ENCODE results near the gene CSRP2. TPM values are rescaled to one million over a fixed set of nuclear protein-coding genes. Genes with fewer than 3 reads are reported as not detected.

CSRP2 gene
- under 1 TPM; 0.33 to 0.41 TPM for total RNA-seq

GRCh38 chr12:76878899-76879709 is at the start of gene CSRP2:
Gene CSRP2, minus strand, starts transcription at chr12:76879019. Its CDS starts 12,759 bp downstream, at chr12:76866260.
- intact Hi-C loops (cut with micrococcal nuclease) = loop anchor here (2.0 to 5.0 kb wide), 4 partner anchors 48 to 257 kb away; partner anchors contain the start of gene E2F7
- Mint-ChIP-seq H3K9me3 (no peaks in the 10 kb centered on the region), H3K27me3 (peaks cover 47% of the 10 kb centered on the region), H3K27ac (no peak within 1 kb of the TSS), H3K4me1 (ENCODE audit: low read depth) (peaks cover 2% of the 10 kb centered on the region), H3K36me3 (no peaks in the 10 kb centered on the region), H3K4me3 (peak within 1 kb of the TSS; percentile 83)
- peak; percentile 80 for DNase-seq
- ChIA-PET POLR2A (no interaction called here), CTCF (no interaction called here)

GRCh38 chr12:76927170-76927784 is 48.5 kb upstream of the CSRP2 start:
- intact Hi-C loops (cut with micrococcal nuclease) = loop anchor here (1.0 to 5.0 kb wide), 3 partner anchors 50 to 306 kb away; partner anchors contain the start of gene CSRP2
- no peaks in the 10 kb centered on the region for H3K9me3 Mint-ChIP-seq
- peak; percentile 50 for DNase-seq
- no peaks in the 10 kb centered on the region for H3K4me1 Mint-ChIP-seq (ENCODE audit: low read depth)
- ChIA-PET CTCF (interaction anchor here (0.9 kb wide), 1 partner anchor 10 kb away, joined by 3 read pairs; no protein-coding TSS in a partner anchor), POLR2A (no interaction called here)
- no peak overlapping the region for H3K4me3 Mint-ChIP-seq
- no peaks in the 10 kb centered on the region for H3K36me3 Mint-ChIP-seq
- peaks cover 5% of the 10 kb centered on the region for H3K27me3 Mint-ChIP-seq
- H3K27ac Mint-ChIP-seq = no peak overlapping the region

- Mint-ChIP-seq H3K9me3 (no peaks in the 10 kb centered on the region), H3K4me3 (no peak overlapping the region), H3K27me3 (peaks cover 5% of the 10 kb centered on the region), H3K36me3 (no peaks in the 10 kb centered on the region), H3K4me1 (ENCODE audit: low read depth) (no peaks in the 10 kb centered on the region), H3K27ac (no peak overlapping the region)
- intact Hi-C loops (cut with micrococcal nuclease) = loop anchor here (5.0 kb wide), 1 partner anchor 48 kb away; the partner anchor contains the start of gene CSRP2
- CTCF ChIA-PET = interaction anchor here (0.7 kb wide), 1 partner anchor 155 kb away, joined by 3 read pairs; no protein-coding TSS in a partner anchor
- DNase-seq = no peak
- POLR2A ChIA-PET = no interaction called here
Measured at GRCh38 chr12:76925135-76925534, 46.3 kb upstream of the CSRP2 start.

- DNase-seq = no peak
- H3K27me3 Mint-ChIP-seq = peaks cover 2% of the 10 kb centered on the region
- H3K9me3 Mint-ChIP-seq = no peaks in the 10 kb centered on the region
- CTCF ChIA-PET = no interaction called here
- intact Hi-C loops (cut with micrococcal nuclease) = no loop called here
- H3K4me1 Mint-ChIP-seq (ENCODE audit: low read depth) = no peaks in the 10 kb centered on the region
- no peaks in the 10 kb centered on the region for H3K36me3 Mint-ChIP-seq
- no peak overlapping the region for H3K4me3 Mint-ChIP-seq
- POLR2A ChIA-PET = no interaction called here
- no peak overlapping the region for H3K27ac Mint-ChIP-seq
Measured at GRCh38 chr12:76922866-76923265, 44.0 kb upstream of the CSRP2 start.

GRCh38 chr12:76921891-76922664 is 43.3 kb upstream of the CSRP2 start:
- CTCF ChIA-PET = no interaction called here
- Mint-ChIP-seq H3K27me3 (peaks cover 2% of the 10 kb centered on the region), H3K4me3 (no peak overlapping the region), H3K36me3 (no peaks in the 10 kb centered on the region), H3K4me1 (ENCODE audit: low read depth) (no peaks in the 10 kb centered on the region), H3K27ac (no peak overlapping the region), H3K9me3 (no peaks in the 10 kb centered on the region)
- POLR2A ChIA-PET = no interaction called here
- no peak for DNase-seq
- intact Hi-C loops (cut with micrococcal nuclease) = no loop called here

- H3K27ac Mint-ChIP-seq = no peak overlapping the region
- H3K4me1 Mint-ChIP-seq (ENCODE audit: low read depth) = no peaks in the 10 kb centered on the region
- ChIA-PET CTCF (no interaction called here), POLR2A (no interaction called here)
- no peaks in the 10 kb centered on the region for H3K36me3 Mint-ChIP-seq
- intact Hi-C loops (cut with micrococcal nuclease) = no loop called here
- no peaks in the 10 kb centered on the region for H3K9me3 Mint-ChIP-seq
- H3K4me3 Mint-ChIP-seq = no peak overlapping the region
- peaks cover 2% of the 10 kb centered on the region for H3K27me3 Mint-ChIP-seq
- DNase-seq = no peak
Measured at GRCh38 chr12:76921100-76921471, 42.3 kb upstream of the CSRP2 start.

GRCh38 chr12:76920172-76921099 is 41.6 kb upstream of the CSRP2 start:
- no peaks in the 10 kb centered on the region for H3K4me1 Mint-ChIP-seq (ENCODE audit: low read depth)
- H3K27me3 Mint-ChIP-seq = peaks cover 1% of the 10 kb centered on the region
- no peaks in the 10 kb centered on the region for H3K36me3 Mint-ChIP-seq
- no peak overlapping the region for H3K4me3 Mint-ChIP-seq
- intact Hi-C loops (cut with micrococcal nuclease) = no loop called here
- ChIA-PET POLR2A (no interaction called here), CTCF (no interaction called here)
- no peak overlapping the region for H3K27ac Mint-ChIP-seq
- no peaks in the 10 kb centered on the region for H3K9me3 Mint-ChIP-seq
- DNase-seq = peak; percentile 18

GRCh38 chr12:76919383-76920171 is 40.8 kb upstream of the CSRP2 start:
- POLR2A ChIA-PET = no interaction called here
- no peaks in the 10 kb centered on the region for H3K9me3 Mint-ChIP-seq

GRCh38 chr12:76916170-76916540 is 37.3 kb upstream of the CSRP2 start:
- H3K27ac Mint-ChIP-seq = no peak overlapping the region
- intact Hi-C loops (cut with micrococcal nuclease) = no loop called here
- no peaks in the 10 kb centered on the region for H3K36me3 Mint-ChIP-seq
- ChIA-PET POLR2A (no interaction called here), CTCF (no interaction called here)
- H3K4me3 Mint-ChIP-seq = no peak overlapping the region
- H3K4me1 Mint-ChIP-seq (ENCODE audit: low read depth) = no peaks in the 10 kb centered on the region
- DNase-seq = no peak
- peaks cover 3% of the 10 kb centered on the region for H3K27me3 Mint-ChIP-seq
- no peaks in the 10 kb centered on the region for H3K9me3 Mint-ChIP-seq

More at GRCh38 chr12:76919383-76920171, 40.8 kb upstream of the CSRP2 start:
- Mint-ChIP-seq H3K27ac (no peak overlapping the region), H3K4me3 (no peak overlapping the region), H3K27me3 (peaks cover 1% of the 10 kb centered on the region), H3K36me3 (no peaks in the 10 kb centered on the region), H3K4me1 (ENCODE audit: low read depth) (no peaks in the 10 kb centered on the region)
- intact Hi-C loops (cut with micrococcal nuclease) = no loop called here
- CTCF ChIA-PET = no interaction called here
- DNase-seq = no peak

GRCh38 chr12:76915361-76916169 is 36.7 kb upstream of the CSRP2 start:
- no peaks in the 10 kb centered on the region for H3K9me3 Mint-ChIP-seq
- ChIA-PET CTCF (no interaction called here), POLR2A (no interaction called here)
- H3K27me3 Mint-ChIP-seq = peaks cover 5% of the 10 kb centered on the region
- H3K27ac Mint-ChIP-seq = no peak overlapping the region
- no peaks in the 10 kb centered on the region for H3K36me3 Mint-ChIP-seq
- no peaks in the 10 kb centered on the region for H3K4me1 Mint-ChIP-seq (ENCODE audit: low read depth)
- intact Hi-C loops (cut with micrococcal nuclease) = no loop called here
- no peak overlapping the region for H3K4me3 Mint-ChIP-seq
- DNase-seq = no peak

All from activated CD4-positive, alpha-beta memory T cell treated with anti-CD3 and anti-CD28 coated beads for 36 hours (primary cell).